NCI-H2196 treated with DMSO at 0.1 percent for 48 hours (cell line): Measurements from ENCODE around the gene TNF.

Source experiments
- DNase-seq: peaks from one replicate; lab custom pipeline; 2025; ENCODE audit not compliant: unreplicated experiment; lab: John Stamatoyannopoulos, UW

Gene TNF

GRCh38 chr6:31575335-31575901, at the start of gene TNF:
Gene TNF, plus strand, starts transcription at chr6:31575565. Its CDS starts 177 bp downstream, at chr6:31575742.
- DNase-seq, result no peak

DNA sequence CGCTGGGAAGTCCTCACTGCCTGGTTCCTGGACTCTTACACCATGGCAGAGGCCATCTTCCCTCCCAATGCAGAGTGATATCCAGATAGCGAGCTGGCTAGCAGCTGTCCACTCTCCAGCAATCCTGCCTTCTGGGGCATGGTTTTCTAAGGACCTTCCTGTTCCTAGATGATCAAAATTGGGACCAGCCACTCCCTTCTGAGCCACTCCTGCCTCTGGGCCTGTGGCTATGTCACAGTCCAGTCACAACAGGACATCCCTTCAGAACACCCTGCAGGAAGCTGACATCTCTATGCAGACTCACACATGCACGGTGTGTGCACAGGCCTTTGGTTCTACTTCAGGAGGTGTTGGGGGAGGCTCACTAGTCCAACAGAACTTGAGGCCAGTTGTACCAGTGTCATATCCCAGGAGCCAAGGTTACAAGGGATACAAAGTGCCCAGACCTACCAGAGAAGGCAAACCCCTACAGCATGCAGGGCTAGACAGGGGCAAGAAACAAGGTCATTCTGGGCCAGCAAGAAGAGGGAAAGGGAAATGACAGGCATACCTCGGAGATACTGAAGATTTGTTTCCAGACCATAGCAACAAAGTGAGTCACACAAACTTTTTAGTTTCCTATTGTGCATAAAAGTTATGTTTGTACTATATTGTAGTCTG, 49.3 kb upstream of the TNF start:
- no peak for DNase-seq

DNA sequence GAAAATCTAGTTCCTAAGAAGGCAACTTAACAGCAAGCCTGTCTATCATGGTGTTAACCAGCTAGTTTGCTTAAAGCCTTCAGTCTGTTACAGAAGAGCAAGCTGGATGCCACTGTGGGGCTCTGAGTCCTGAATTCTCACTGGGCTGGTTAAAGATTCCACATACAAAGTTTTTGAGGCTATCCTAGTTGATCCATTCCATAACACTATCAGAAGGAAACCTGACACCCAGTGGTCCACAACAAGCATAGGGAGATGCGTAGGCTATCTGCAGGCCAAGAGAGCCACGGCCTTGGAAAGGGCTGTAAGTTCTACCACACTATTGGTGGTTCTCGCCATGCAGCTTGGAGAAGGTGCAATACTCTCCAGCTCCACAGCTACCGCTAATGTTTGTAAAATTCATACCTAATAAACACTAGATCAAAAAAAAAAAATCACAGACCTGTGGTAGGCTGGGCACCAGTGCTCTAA, 47.0 kb upstream of the TNF start:
- DNase-seq, result no peak

GRCh38 chr6:31528821-31529328, 46.5 kb upstream of the TNF start, which contains the start of gene MCCD1:
Gene MCCD1, plus strand, starts transcription at chr6:31528962. Its CDS starts 53 bp downstream, at chr6:31529015.
- no peak for DNase-seq

- no peak for DNase-seq
Observed at GRCh38 chr6:31529329-31530150, 45.8 kb upstream of the TNF start.

DNA sequence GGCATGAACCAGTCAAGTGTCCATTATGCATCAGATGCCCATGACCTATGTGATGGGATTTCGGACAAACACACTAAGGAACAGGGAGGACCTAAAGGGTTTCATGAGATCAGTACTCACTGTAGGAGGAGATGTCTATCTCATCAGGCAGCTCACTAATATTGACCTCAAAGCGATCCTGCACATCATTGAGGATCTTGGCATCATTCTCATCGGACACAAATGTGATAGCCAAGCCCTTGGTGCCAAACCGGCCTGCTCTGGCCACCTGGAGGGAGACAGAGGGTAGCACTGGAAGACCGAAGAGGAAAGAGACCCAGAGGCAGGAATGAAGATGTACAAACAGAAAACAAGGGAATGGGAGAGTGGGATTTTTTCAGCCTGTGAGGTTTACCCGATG, 44.7 kb upstream of the TNF start:
- DNase-seq, result no peak

DNA sequence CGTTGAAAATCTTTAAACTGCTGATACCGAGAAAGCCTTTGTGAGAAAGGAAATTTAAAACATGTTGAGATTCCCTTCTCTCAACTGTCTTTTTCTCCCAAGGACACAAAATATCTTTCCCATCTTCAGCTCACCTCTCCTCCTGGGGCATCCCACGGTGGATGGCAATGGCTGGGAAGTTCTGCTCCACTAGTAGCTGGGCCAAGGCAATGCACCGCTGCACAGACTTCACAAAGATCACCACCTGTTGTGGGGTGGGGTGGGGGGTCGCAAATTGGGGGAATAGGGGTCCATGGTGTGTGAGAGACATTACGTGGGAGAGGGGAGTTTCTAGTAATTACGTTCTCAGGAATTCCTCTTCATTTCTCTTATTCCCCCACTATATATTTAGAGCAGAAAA, 44.2 kb upstream of the TNF start:
- DNase-seq, result no peak

GRCh38 chr6:31531771-31532643, 43.4 kb upstream of the TNF start:
- DNase-seq, result no peak

- no peak for DNase-seq
Observed at GRCh38 chr6:31532644-31533454, 42.5 kb upstream of the TNF start.

GRCh38 chr6:31533455-31533841, 41.9 kb upstream of the TNF start:
- no peak for DNase-seq

DNA sequence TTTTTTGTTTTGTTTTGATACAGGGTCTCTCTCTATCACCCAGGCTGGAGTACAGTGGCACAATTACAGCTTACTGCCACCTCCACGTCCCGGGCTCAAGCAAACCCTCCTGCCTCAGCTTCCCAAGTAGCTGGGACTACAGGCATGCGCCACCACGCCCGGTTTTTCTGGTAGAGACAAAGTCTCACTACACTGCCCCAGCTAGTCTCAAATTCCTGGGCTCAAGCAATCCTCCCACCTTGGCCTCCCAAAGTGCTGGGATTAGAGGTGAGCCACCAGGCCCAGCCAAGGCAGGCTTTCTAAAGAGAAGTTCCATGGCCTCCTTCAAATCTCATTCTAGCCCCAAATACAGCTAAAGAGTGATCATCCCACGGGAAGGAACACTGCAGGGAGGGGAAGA, 41.4 kb upstream of the TNF start:
- DNase-seq, result no peak

DNA sequence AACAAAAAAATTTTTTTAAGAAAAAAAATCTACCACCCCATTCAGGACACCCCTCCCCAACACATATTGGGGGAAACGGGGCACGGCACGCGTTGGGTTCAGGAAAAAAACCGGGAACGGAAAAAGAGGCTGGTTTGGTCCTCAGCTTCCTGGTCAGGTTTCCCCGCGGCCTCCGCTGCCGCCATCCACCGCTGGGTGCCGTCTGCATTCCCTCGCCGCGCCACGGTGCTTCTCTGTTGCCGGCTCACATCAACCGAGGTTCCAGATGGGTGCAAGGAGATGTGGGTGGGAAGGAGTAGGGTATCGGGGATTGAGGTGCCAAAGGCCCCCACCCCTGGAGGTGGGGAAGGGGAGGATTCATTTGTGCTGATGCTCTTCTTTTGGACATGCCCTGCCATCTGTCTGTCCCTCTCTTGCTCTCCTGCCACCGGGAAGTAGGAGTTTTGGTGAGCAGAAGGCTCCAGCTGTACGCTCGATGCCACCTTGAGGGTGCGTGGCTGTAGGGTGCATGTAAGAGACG, 40.8 kb upstream of the TNF start:
- DNase-seq, result no peak

DNA sequence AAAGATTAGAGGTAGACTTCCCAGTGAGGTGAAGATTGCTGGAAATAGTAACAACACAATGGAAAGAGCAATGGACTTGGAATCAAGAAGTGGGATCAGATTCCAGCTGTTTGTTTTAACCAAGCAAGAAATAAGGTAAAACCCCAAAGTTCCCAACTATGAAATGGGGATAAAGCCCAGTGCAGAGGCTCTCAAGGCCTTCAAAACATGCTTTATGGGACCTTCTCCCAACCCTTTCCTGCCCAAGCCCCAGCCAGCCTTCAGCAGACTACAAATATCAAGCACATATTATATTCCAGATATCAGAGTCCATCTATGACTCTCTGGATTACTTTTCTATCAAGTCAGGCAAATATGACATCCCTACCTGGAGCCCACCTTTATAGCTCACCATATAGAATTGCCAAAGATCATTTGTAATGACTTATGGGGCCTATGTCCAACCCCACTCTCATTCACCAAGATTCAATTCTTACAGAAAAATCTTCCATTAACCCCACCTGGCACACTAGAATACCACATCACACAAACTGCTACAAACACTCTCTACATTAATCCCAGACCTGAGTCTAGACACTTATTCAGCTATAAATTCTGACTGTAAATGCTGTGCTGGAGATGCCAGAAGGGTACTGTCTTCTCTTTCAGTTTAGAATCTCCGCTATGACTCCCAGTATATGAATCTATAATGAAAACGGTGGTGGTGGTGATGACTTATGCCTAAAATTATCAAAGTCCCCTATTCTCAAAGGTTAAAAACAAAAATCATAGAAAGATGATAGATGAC, 39.6 kb upstream of the TNF start:
- DNase-seq, result no peak

DNA sequence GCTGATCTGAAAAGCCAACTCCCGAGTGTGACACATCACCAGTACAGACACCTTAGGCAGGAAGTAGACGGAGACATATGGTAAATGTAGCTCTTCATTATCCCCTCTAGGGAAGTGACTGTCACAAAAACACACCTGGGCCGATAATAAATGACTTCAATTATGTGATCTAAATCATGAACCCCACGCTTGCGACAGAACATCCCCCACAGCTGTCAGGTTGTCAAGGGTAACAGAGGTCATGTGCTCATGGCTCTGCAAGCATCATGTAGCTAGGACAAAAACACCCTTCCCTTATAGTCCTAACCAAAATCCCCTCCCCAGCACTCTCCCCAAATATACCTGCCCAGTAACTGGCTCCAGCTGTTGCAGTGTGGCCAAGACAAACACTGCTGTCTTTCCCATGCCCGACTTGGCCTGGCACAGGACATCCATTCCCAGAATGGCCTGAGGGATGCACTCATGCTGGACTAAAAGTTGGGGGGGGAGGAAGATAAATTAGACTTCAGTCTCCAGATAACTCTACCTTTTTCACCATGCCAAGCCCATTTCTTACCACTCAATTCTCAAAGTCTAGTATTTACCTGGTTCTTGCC, 36.5 kb upstream of the TNF start:
- no peak for DNase-seq

GRCh38 chr6:31540640-31541039, 34.7 kb upstream of the TNF start:
- DNase-seq, result no peak

DNA sequence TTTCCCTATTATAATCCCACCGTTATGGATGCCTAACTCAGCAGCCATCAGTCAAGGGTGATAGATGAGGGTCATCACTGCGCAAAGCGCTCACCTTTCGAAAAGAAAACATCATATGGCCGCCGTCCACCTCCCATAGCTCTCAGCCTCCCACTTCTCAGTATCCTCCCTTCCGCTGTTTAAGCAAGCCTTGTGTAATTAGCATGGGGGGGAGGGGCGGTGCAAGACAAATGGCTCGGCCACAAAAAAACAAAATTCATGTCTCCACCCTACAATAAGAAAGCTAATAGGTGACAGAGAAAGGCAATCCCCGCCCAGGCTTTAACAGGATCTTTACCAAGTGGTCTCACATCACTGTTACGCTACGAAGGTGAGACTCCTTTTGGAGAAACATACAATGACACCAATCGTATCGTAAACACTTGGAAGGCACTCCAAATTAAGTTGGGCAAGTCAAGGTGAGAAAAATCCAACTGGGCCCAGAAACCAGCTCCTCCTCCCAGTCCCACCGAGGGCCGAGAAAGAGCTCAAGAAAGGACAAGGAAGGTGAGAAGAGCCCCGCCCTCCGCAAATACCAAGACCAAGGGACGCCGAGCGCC, 34.2 kb upstream of the TNF start:
- DNase-seq, result no peak

DNA sequence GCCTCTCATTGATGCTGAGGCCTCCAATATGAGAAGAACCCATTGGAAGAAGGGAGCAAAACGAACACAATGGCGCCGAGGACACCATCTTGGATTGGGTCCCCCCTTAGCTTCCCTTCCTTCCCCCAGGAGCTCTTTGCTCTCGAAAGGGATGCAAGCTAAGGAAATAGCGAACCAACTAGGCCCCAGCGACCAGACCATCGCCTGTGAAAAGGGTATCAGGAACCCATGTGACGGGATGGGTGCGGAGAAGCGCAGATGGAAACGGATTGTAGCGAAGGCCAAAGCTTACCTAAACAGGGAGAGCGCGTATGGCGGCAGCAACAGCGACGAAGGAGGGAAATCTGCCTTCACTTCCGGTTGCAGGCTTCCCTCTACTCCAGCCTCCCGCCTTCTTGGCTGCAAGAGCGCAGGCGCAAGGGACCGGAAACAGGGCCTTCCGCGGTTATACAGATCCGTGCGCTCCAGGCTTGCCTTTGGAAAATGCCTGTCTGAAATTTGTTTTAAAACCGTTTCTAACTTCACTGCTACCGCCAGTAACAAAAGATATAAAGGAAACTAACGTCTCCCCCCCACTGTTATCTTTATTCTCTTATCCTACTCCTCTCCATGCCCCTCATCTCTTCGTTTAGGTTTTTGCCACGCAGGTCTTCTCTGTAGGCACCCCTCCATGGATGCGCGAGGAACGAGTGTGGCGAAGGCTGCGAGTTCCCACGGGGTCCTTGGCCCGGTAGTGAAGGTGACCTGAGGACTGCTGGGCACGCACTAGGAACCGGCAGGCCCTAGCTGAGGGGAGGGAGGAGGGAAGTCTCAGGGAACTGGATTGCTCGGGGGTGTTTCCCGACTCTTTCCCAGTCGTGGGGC, 33.5 kb upstream of the TNF start, which contains the start of gene DDX39B:
Gene DDX39B (minus strand): TSS at position 346 of the 864 bp plus-strand sequence. CDS start 1,471 bp downstream, outside the sequence.
- peak; percentile 95 for DNase-seq
